Fibroblast of skin of left quadriceps (primary cell): ENCODE data around the gene YIF1A.
"Not testable (repeated sequence)": the region's sequence is repeated elsewhere in the genome, so short reads cannot be mapped to it uniquely, and the experiment has no call there.

ENCODE experiments used
- DNase-seq, 2 experiments: peaks; one replicate each; pipeline ENCODE4 v3.0.0-alpha.2; 2013; ENCODE audit warnings: low read depth in 2 of 2

The YIF1A gene

GRCh38 chr11:66311965-66312548, 23.1 kb upstream of the YIF1A start:
- DNase-seq, result peak; percentile 78 to 83

GRCh38 chr11:66311470-66311964, 22.6 kb upstream of the YIF1A start:
- no peak for DNase-seq

DNA sequence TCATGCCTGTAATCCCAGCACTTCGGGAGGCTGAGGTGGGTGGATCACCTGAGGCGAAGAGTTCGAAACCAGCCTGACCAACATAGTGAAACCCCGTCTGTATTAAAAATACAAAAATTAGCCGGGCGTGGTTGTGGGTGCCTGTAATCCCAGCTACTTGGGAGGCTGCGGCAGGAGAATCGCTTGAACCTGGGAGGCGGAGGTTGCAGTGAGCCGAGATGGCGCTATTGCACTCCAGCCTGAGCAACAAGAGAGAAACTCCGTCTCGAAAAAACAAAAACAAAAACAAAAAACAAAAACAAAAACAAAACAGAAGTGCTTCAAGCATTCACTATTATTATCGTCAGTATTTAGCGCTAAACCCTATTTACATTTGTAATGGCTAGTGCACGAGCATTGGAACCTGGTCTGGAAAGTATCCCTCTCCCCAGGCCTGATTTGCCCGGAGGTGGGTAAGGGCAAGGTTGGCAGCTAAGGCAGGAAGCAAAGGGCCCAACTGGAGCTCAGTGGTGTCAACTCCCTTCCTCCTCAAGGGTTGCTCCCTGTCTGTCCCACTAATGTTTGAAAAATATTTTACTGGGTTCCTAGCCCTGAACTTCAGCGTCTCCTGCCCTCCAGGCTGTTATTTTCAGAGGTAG, 22.0 kb upstream of the YIF1A start:
- DNase-seq, result not testable (repeated sequence)

GRCh38 chr11:66310324-66310723, 21.4 kb upstream of the YIF1A start:
- DNase-seq, result no peak

DNA sequence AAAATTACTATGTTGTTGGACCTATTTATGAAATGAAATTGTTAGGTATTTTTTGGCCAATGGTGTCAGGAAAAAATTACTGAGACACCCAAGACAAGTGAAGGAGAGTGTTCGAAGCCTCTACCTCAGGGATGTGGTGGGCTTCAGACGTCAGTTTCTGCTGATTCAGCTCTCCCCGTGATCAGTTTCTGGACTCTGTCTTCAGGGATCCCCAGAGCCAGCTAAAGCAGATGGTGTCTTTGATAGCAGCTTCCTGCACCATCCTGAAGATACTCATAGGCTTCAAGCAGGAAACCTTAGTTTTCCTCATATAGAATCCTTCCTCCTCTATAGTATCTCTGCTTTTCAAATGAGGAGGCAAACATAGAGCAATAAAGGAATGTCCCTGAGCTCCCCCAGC, 20.5 kb upstream of the YIF1A start:
- no peak for DNase-seq

GRCh38 chr11:66302656-66303055, 13.7 kb upstream of the YIF1A start:
- no peak for DNase-seq

GRCh38 chr11:66299186-66299585, 10.2 kb upstream of the YIF1A start:
- DNase-seq, result no peak

- DNase-seq, result no peak
Measured at GRCh38 chr11:66297610-66298009, 8.7 kb upstream of the YIF1A start.

DNA sequence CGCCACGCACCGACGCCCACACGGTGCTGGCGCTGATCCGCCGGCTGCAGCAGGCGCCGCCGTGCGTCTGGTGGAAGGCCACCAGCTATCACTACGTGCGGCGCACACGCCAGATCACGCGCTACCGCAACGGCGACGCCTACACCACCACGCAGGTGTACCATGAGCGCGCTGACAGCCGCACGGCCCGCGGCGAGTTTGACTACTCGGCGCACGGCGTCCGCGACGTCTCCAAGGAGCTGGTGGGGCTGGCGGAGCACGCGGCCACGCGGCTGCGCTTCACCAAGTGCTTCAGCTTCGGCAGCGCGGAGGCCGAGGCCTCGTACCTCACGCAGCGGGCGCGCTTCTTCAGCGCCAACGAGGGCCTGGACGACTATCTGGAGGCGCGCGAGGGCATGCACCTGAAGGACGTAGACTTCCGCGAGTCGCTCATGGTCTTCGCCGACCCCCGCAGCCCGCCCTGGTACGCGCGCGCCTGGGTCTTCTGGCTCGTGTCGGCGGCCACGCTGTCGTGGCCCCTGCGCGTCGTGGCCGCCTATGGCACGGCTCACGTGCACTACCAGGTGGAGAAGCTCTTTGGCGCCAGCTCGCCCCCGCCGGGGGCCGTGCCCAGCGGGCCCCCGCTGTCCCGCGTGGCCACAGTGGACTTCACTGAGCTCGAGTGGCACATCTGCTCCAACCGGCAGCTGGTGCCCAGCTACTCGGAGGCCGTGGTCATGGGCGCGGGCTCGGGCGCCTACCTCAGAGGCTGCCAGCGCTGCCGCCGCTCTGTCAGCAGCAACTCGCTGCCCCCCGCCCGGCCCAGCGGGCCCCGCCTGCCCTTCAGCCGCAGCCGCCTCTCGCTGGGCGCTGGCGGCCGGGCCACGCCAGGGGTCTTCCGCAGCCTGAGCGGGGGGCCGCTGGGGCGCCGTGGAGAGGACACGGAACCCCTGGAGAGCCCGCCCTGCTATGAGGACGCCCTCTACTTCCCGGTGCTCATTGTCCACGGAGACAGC, 6.0 kb upstream of the YIF1A start:
- DNase-seq, result no peak

GRCh38 chr11:66293777-66294625, 5.1 kb upstream of the YIF1A start:
- DNase-seq, result no peak

DNA sequence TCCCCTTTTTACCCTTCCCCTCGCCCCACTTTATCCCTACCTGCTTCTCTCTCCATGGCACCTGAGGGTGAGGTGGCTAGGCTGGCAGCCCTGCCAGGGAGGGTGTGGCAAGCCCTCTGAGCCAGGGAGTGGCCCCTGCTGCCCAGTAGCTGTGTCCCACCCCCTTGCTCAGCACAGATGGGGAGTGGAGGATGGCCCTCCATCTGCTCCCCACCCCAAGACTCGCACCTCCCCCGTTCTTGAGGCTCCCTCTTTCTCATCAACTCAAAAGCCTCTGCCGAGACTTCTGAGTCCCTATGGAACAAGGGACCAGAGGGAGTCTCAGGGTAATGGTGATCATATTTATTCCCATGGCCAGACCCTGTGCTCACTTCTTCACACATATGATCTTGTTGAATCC, 4.4 kb upstream of the YIF1A start:
- DNase-seq, result no peak

DNA sequence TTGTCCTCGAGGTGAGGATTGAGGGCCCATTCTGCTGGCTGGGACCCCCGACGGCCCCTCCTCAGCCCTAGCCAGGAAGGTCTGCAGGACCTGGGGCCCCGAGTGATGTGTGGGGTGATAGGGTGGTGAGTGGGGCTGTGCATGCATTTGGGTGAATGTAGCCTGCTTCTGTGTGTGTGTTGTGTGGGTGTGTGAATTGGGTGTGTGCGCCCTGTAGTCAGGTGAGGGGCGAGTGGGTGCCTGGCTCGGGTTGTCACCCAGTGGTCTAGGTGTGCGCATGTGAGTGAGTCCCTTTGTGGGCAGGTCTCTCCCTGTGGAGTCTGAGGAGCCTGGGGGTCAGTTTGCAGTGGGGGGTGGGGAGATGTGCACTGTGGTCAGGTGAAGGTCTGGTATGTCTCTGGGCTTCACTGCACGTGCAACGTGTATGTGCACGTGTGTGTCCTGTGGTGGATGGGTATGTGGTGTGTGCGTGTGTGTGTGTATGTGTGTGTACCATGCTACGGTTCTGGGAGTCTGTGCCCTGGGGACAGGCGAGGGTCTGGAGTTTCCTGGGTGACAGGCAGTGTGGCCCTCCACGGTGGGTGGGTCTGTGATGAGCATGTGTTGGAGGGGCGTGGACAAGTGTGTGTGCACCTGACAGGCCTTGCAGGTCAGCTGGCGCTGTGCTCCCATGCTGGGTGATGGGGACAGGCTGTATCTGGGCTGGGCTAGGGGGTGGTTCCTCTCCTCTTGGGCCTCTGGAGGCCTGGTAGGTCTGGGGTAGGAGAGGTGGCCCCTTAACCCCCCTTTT, 3.8 kb upstream of the YIF1A start:
- DNase-seq, result no peak

GRCh38 chr11:66291706-66292542, 3.0 kb upstream of the YIF1A start, which contains the start of gene TMEM151A:
TMEM151A (plus strand) TSS chr11:66291894; CDS start chr11:66292014, 120 bp downstream.
- no peak for DNase-seq

DNA sequence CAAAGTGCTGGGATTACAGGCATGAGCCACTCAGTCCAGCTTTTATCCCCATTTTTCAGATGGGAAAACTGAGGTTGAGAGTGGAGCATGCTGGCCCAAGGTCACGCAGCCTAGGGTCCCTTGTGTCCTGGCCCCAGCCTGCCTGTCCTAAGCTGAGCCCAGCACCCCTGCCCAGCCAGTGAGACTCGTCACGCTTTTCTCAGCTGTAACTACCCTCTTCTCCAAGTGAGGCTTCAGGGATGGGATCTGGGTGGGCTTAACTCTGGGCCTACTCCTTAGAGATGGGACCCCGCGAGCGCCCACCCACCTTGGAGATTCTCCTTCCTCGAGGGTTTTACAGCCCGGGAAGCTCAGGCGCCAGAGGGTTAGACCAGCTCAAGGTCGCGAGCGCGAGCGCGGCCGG, 2.4 kb upstream of the YIF1A start:
- DNase-seq, result no peak

- DNase-seq, result no peak
Measured at GRCh38 chr11:66290330-66290621, 1.3 kb upstream of the YIF1A start.

DNA sequence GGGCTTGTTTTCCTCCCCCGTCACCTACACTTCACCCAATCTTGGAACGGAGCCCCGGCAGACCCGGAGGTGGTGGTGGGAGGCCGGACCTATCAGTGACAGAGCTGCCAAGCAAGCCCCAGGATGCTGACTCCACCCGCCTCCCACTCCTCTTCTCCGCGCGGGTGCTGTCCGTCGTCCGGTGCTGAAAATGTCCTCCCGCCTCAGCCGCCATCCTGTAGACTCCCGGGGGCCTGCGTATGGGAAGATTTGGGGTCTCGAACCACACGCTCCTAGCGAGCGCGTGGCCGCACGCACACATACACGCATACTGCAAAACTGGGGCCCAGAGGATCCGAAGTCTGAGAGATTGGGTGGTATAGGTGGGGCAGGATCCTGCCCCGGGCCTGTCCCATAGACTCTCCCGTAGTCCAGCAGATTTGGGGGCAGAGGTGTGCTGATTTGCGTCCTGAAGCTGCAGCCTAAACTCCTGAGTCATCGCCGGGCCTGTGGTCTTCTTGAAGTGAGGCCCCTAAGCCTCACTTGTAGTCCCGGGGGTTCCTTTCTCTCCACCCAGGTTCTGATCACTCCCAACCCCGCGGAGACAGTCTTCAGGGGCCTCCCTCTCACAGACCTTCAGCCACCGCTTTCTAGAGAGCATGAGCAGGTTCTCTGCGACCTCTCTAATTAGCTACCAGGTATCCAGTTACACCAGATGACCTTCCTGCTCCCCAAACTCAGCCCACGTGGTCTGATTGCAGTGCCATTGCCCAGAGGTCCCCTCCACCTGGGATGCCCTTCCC, 796 bp upstream of the YIF1A start:
- DNase-seq, result no peak

DNA sequence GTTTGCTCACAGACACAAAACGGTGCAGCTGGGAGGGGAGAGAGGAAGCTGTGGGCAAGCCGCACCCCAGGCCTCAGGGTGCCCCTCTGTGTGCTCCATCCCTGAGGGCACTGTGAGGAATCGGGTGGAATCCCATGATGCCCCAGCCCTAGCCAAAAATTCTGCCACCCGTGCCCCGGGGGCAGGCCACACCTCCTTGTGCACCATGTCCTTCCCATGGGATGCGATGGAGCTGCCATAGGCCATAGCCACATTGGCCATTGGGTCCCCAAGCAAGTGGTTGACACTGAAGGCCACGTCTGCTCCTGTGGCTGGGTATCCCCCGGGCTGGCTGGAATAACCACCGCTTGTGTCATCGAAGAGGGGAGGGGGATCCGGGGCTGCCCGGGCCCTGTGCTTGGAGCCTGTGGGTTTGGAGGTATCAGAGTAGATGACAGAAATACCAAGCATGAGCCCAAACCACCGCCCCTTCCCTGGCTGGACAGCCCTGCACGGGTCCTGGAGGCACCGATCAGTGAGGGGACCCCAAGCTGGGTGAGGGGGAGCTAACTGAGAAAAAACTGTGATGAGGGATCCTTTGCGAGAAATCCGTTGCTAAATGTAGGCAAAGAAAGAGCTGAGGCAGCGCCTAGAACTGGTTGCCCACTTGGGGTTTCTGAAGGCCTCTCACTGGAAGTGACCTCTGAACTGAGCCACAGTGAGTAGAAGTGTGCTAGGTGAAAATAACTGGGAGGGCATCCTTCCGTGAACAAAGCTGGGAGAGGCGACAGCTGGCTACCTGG, 863 bp downstream of the YIF1A start:
- DNase-seq, result no peak

DNA sequence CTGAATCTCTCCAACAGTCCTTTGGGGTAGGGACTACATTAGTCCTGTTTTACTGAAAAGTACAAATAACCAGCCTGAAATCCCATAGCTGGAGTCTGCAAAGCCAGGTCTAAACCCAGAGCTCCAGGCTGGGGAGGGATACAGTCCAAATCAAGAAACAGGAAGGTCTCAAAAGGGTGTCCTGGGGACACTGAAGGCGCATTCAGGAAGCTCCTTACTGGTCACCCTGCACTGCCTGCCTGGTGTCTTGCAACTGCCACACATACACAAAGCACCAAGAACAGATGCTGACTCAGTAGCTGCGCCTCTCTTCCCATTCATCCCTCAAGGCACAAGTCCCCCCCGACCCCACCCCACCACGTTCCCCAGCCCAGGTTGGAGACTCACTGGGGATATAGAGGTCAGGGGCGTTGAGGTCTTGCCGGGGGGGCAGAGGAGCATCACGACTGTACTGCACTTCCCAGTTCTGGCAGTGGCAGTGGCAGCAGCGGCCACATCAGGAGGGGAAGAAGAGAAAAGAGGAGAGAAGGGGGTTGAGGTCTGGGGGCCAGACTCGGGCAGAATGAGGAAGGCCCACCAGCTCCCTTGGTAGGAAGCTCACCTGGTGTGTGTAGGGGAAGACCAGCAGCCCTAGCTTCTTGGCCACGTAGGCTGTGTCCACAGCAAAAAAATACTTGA, 1.6 kb downstream of the YIF1A start:
- DNase-seq, result no peak
